Colonic mucosa (tissue), 4 donors: Measurements from ENCODE around the gene PKDCC. TPM values are rescaled to one million over a fixed set of nuclear protein-coding genes. Genes with fewer than 3 reads are reported as not detected.

Experiments used
- DNase-seq: peaks from one replicate; pipeline ENCODE4 v3.0.0-alpha.2; 2020
- H3K27ac ChIP-seq: fragments of 200-600 bp; one replicate; pipeline ENCODE4 v1.8.0; 2021
- H3K27me3 ChIP-seq: fragments of 200-600 bp; one replicate; pipeline ENCODE4 v1.8.0; 2021
- H3K36me3 ChIP-seq: fragments of 200-600 bp; one replicate; pipeline ENCODE4 v1.8.0; 2021
- H3K4me1 ChIP-seq: fragments of 200-600 bp; one replicate; pipeline ENCODE4 v1.8.0; 2021; ENCODE audit warnings: mild to moderate bottlenecking
- H3K4me3 ChIP-seq: fragments of 200-600 bp; one replicate; pipeline ENCODE4 v1.8.0; 2021
- H3K9ac ChIP-seq, 2 donors: one replicate each; pipeline ENCODE4 v1.7.0; 2013; ENCODE audit warnings: control low read depth in 2 of 2, low read depth in 2 of 2, low read length in 2 of 2
- H3K9me3 ChIP-seq: fragments of 200-600 bp; one replicate; pipeline ENCODE4 v1.8.0; 2021
- CTCF ChIP-seq: fragments of 200-600 bp; IDR thresholded peaks from one replicate; pipeline ENCODE4 v1.8.0; 2022; ENCODE audit warnings: antibody characterized with exemption, mild to moderate bottlenecking
- intact Hi-C: fragments of 100-400 bp; cut with DNase I; formaldehyde crosslinking; loops from one replicate; pipeline ENCODE4 v1.14.1; 2022
- total RNA-seq, 2 donors: library from RNA; stranded (reverse); fragmentation: NEBNext Ultra II Directional in 1 of 2; extraction: Animal tissue kit (Norgen Biotek cat#: 25700) in 1 of 2; gene quantifications; one replicate each; pipeline ENCODE4 v1.2.1, GENCODE V29; 2021
- donor health status: healthy.
- donor health status: DM: no; HTN: no; CAD: no.
- donor health status: DM: no; HTN: no; CAD: no.

Gene PKDCC
- total RNA-seq, 2 donors from 2014 or later, result 61.3 to 125 TPM

GRCh38 chr2:42087137-42087856 is 39.5 kb downstream of the PKDCC start:
- H3K9ac ChIP-seq, result no peak overlapping the region
- H3K27ac ChIP-seq, result no peak overlapping the region
- H3K27me3 ChIP-seq, result no peaks in the 10 kb centered on the region
- TF ChIP-seq CTCF, result no peak
- intact Hi-C loops, result loop anchor here (5.0 kb wide), 1 partner anchor 235 kb away; no protein-coding TSS in a partner anchor
- no peak for DNase-seq
- H3K4me1 ChIP-seq, result no peaks in the 10 kb centered on the region
- H3K9me3 ChIP-seq, result no peaks in the 10 kb centered on the region
- H3K4me3 ChIP-seq, result no peak overlapping the region
- no peaks in the 10 kb centered on the region for H3K36me3 ChIP-seq

- no peak for DNase-seq
- no peak for TF ChIP-seq CTCF
- Histone ChIP-seq H3K36me3 (no peaks in the 10 kb centered on the region), H3K4me3 (no peak overlapping the region), H3K9me3 (no peaks in the 10 kb centered on the region), H3K27ac (no peak overlapping the region), H3K4me1 (peaks cover 2% of the 10 kb centered on the region), H3K27me3 (no peaks in the 10 kb centered on the region), H3K9ac (no peak overlapping the region)
- intact Hi-C loops, result loop anchor here (5.0 kb wide), 1 partner anchor 236 kb away; no protein-coding TSS in a partner anchor
These were observed 40.0 kb downstream of the PKDCC start for GRCh38 chr2:42087857-42088195.

- intact Hi-C loops, result loop anchor here (5.0 kb wide), 1 partner anchor 237 kb away; no protein-coding TSS in a partner anchor
- no peak overlapping the region for H3K27ac ChIP-seq
- H3K36me3 ChIP-seq, result no peaks in the 10 kb centered on the region
- H3K9ac ChIP-seq, result no peak overlapping the region
- peak; percentile 45 for TF ChIP-seq CTCF
- H3K9me3 ChIP-seq, result no peaks in the 10 kb centered on the region
- DNase-seq, result peak; percentile 71
- H3K27me3 ChIP-seq, result no peaks in the 10 kb centered on the region
- H3K4me3 ChIP-seq, result no peak overlapping the region
- H3K4me1 ChIP-seq, result peaks cover 4% of the 10 kb centered on the region
These were observed 41.6 kb downstream of the PKDCC start for GRCh38 chr2:42089340-42089925.

- H3K4me1 ChIP-seq, result peaks cover 4% of the 10 kb centered on the region
- DNase-seq, result no peak
- H3K27ac ChIP-seq, result no peak overlapping the region
- no peaks in the 10 kb centered on the region for H3K36me3 ChIP-seq
- no peaks in the 10 kb centered on the region for H3K9me3 ChIP-seq
- no peaks in the 10 kb centered on the region for H3K27me3 ChIP-seq
- no peak overlapping the region for H3K4me3 ChIP-seq
- no peak for TF ChIP-seq CTCF
- H3K9ac ChIP-seq, result no peak overlapping the region
- intact Hi-C loops, result loop anchor here (10.0 kb wide), 1 partner anchor 275 kb away; the partner anchor contains the start of gene COX7A2L
These were observed 42.4 kb downstream of the PKDCC start for GRCh38 chr2:42090216-42090615.

- H3K36me3 ChIP-seq, result no peaks in the 10 kb centered on the region
- H3K27me3 ChIP-seq, result no peaks in the 10 kb centered on the region
- peak; percentile 17 for DNase-seq
- H3K27ac ChIP-seq, result peak overlapping the region; percentile 52
- intact Hi-C loops, result loop anchor here (10.0 kb wide), 1 partner anchor 273 kb away; the partner anchor contains the start of gene COX7A2L
- no peak for TF ChIP-seq CTCF
- no peaks in the 10 kb centered on the region for H3K9me3 ChIP-seq
- peaks cover 4% of the 10 kb centered on the region for H3K4me1 ChIP-seq
- H3K4me3 ChIP-seq, result no peak overlapping the region
- peak overlapping the region in 1 of 2 donors; percentile 35 for H3K9ac ChIP-seq
These were observed 43.9 kb downstream of the PKDCC start for GRCh38 chr2:42091671-42092070.
